Colonic mucosa (tissue), 4 donors: ENCODE data around the gene CACNA1A. TPM values are rescaled to one million over a fixed set of nuclear protein-coding genes. Genes with fewer than 3 reads are reported as not detected.

Source experiments
- DNase-seq: peaks from one replicate; pipeline ENCODE4 v3.0.0-alpha.2; 2020
- H3K27ac ChIP-seq: fragments of 200-600 bp; one replicate; pipeline ENCODE4 v1.8.0; 2021
- H3K27me3 ChIP-seq: fragments of 200-600 bp; one replicate; pipeline ENCODE4 v1.8.0; 2021
- H3K36me3 ChIP-seq: fragments of 200-600 bp; one replicate; pipeline ENCODE4 v1.8.0; 2021
- H3K4me1 ChIP-seq: fragments of 200-600 bp; one replicate; pipeline ENCODE4 v1.8.0; 2021; ENCODE audit warnings: mild to moderate bottlenecking
- H3K4me3 ChIP-seq: fragments of 200-600 bp; one replicate; pipeline ENCODE4 v1.8.0; 2021
- H3K9ac ChIP-seq, 2 donors: one replicate each; pipeline ENCODE4 v1.7.0; 2013; ENCODE audit warnings: control low read depth in 2 of 2, low read depth in 2 of 2, low read length in 2 of 2
- H3K9me3 ChIP-seq: fragments of 200-600 bp; one replicate; pipeline ENCODE4 v1.8.0; 2021
- CTCF ChIP-seq: fragments of 200-600 bp; IDR thresholded peaks from one replicate; pipeline ENCODE4 v1.8.0; 2022; ENCODE audit warnings: antibody characterized with exemption, mild to moderate bottlenecking
- intact Hi-C: fragments of 100-400 bp; cut with DNase I; formaldehyde crosslinking; loops from one replicate; pipeline ENCODE4 v1.14.1; 2022
- total RNA-seq, 2 donors: library from RNA; stranded (reverse); fragmentation: NEBNext Ultra II Directional in 1 of 2; extraction: Animal tissue kit (Norgen Biotek cat#: 25700) in 1 of 2; gene quantifications; one replicate each; pipeline ENCODE4 v1.2.1, GENCODE V29; 2021
- donor health status: healthy.
- donor health status: DM: no; HTN: no; CAD: no.
- donor health status: DM: no; HTN: no; CAD: no.

Gene CACNA1A
- total RNA-seq, 2 donors from 2014 or later: 4.9 to 6.1 TPM

GRCh38 chr19:13301627-13302334 is 204.5 kb downstream of the CACNA1A start:
- H3K4me3 ChIP-seq: no peak overlapping the region
- intact Hi-C loops: no loop called here
- H3K27me3 ChIP-seq: peaks cover 12% of the 10 kb centered on the region
- no peak overlapping the region for H3K27ac ChIP-seq
- DNase-seq: no peak
- no peak for TF ChIP-seq CTCF
- H3K9me3 ChIP-seq: no peaks in the 10 kb centered on the region
- H3K9ac ChIP-seq: no peak overlapping the region
- H3K36me3 ChIP-seq: no peaks in the 10 kb centered on the region
- no peaks in the 10 kb centered on the region for H3K4me1 ChIP-seq

GRCh38 chr19:13300421-13301030 is 205.8 kb downstream of the CACNA1A start:
- Histone ChIP-seq H3K9ac (no peak overlapping the region), H3K9me3 (no peaks in the 10 kb centered on the region), H3K4me1 (no peaks in the 10 kb centered on the region), H3K27me3 (peaks cover 12% of the 10 kb centered on the region), H3K4me3 (no peak overlapping the region), H3K27ac (no peak overlapping the region), H3K36me3 (no peaks in the 10 kb centered on the region)
- DNase-seq: no peak
- TF ChIP-seq CTCF: no peak
- intact Hi-C loops: no loop called here

GRCh38 chr19:13299838-13300237 is 206.4 kb downstream of the CACNA1A start:
- Histone ChIP-seq H3K9ac (no peak overlapping the region), H3K9me3 (no peaks in the 10 kb centered on the region), H3K36me3 (no peaks in the 10 kb centered on the region), H3K4me3 (no peak overlapping the region), H3K4me1 (no peaks in the 10 kb centered on the region), H3K27me3 (peaks cover 12% of the 10 kb centered on the region), H3K27ac (no peak overlapping the region)
- no peak for DNase-seq
- no peak for TF ChIP-seq CTCF
- intact Hi-C loops: no loop called here

GRCh38 chr19:13298565-13299481 is 207.5 kb downstream of the CACNA1A start:
- no peaks in the 10 kb centered on the region for H3K9me3 ChIP-seq
- no peak overlapping the region for H3K9ac ChIP-seq
- H3K4me3 ChIP-seq: no peak overlapping the region
- TF ChIP-seq CTCF: no peak
- no peaks in the 10 kb centered on the region for H3K36me3 ChIP-seq
- DNase-seq: no peak
- H3K27ac ChIP-seq: no peak overlapping the region
- intact Hi-C loops: no loop called here
- peaks cover 12% of the 10 kb centered on the region for H3K27me3 ChIP-seq
- H3K4me1 ChIP-seq: no peaks in the 10 kb centered on the region

GRCh38 chr19:13297023-13297422 is 209.3 kb downstream of the CACNA1A start:
- intact Hi-C loops: no loop called here
- TF ChIP-seq CTCF: no peak
- peaks cover 12% of the 10 kb centered on the region for H3K27me3 ChIP-seq
- no peak overlapping the region for H3K27ac ChIP-seq
- no peaks in the 10 kb centered on the region for H3K9me3 ChIP-seq
- no peak for DNase-seq
- H3K4me3 ChIP-seq: no peak overlapping the region
- H3K4me1 ChIP-seq: no peaks in the 10 kb centered on the region
- H3K36me3 ChIP-seq: no peaks in the 10 kb centered on the region
- no peak overlapping the region for H3K9ac ChIP-seq
